Body of pancreas (tissue), 4 donors: ENCODE measurements around the gene LOXL3.

Experiments used
- CTCF ChIP-seq, 7 experiments: fragments of 450-650 bp in 4 of 7; fragments of 200-600 bp in 3 of 7; sonication (generic) in 3 of 7; IDR thresholded peaks; one replicate each; pipeline ENCODE4 v1.5.1; 2016 to 2019; ENCODE audit warnings: antibody characterized with exemption in 7 of 7
- POLR2A ChIP-seq, 3 donors: fragments of 450-650 bp; IDR thresholded peaks; one replicate each; pipeline ENCODE4 v1.6.1; 2016; ENCODE audit warnings: antibody characterized with exemption in 3 of 3, mild to moderate bottlenecking in 2 of 3

GRCh38 chr2:74583504-74583903, 29.8 kb upstream of the LOXL3 start:
- TF ChIP-seq CTCF (IDR thresholded peaks at IDR 0.05) (no peak), POLR2A (IDR thresholded peaks at IDR 0.05) (no peak)
